Adipose tissue (tissue), 3 donors: Measurements from ENCODE around the gene TOMT. TPM values are rescaled to one million over a fixed set of nuclear protein-coding genes. Genes with fewer than 3 reads are reported as not detected.
"Not testable (repeated sequence)": the region's sequence is repeated elsewhere in the genome, so short reads cannot be mapped to it uniquely, and the experiment has no call there.

ENCODE experiments used
- H3K27ac ChIP-seq: one replicate; pipeline ENCODE4 v1.5.1; 2013; ENCODE audit warnings: low read depth, low read length
- WGBS, 3 donors: extraction: QIAGEN DNeasy Blood & Tissue Kit; methylation state at CpG; one replicate each; pipeline ENCODE4 v1.1.7; 2013; 5-methylcytosine and 5-hydroxymethylcytosine counted together
- polyA plus RNA-seq, 3 donors: library from polyadenylated mRNA; stranded (reverse); fragments of 200-250 nt; gene quantifications; one replicate each; pipeline ENCODE4 v1.2.3, GENCODE V29; 2013
- donor health status: healthy with polysubstance abuse.
- donor health status: Bipolar disorder and iron deficiency.
- donor health status: healthy.

TOMT gene
- polyA plus RNA-seq, 3 donors: not detected

DNA sequence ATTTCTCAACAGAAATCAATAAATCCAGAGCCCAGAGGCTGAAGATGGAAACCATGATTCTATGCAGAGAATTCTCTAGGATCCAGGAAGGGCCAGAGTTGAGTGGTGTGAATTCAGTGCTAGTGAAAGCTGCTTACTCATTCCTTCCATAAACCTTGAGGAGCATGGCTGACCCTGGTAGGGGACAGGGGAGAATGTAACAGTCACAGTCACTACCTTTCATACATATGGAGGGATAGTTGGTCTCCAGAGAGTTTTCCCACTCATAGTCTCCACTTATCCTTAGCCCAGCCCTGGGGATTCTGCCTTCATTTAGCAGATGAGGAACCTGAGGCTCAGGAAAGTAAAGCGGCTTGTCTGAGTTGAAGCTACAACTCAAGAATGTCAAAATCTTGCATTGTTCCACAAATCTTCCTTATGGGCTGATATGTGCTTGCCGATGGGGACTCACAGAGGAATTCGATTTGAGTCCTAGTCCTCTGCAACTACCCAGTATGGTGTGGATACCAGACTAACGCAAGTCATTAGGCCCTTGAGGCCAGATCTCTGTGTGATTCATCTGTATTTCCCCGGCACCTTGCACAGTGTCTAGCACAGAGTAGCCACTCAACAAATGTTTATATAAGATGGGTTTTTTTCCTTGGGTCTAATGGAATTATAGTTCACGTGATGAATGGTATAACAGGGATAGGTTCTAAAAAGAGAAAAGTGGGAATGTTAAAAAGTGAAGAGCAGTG is 10.5 kb downstream of the TOMT start:
- no peak overlapping the region for H3K27ac ChIP-seq
- 85 to 91% (median 90%) methylated on average over 6 of the region's 6 CpGs for WGBS, 3 donors

DNA sequence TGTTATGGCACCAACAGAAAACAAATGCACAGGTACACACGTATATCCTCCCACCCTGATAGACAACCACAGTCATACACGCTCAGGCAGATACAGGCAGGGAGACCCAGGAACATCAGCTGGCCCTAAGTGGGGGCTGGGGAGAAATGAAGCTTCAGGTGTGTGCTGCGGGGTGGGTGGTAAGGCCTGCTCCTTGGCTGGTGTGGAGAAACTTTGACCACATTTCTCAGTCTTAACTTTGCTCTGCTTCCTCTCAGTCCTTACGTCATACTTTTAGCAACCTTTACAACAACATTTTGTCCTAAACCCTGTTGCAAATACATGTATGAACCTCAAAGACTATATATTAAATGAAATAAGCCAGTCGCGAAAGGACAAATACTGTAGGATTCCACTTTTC is 13.5 kb downstream of the TOMT start:
- 53 to 74% (median 59%) methylated on average over 6 of the region's 6 CpGs for WGBS, 3 donors

DNA sequence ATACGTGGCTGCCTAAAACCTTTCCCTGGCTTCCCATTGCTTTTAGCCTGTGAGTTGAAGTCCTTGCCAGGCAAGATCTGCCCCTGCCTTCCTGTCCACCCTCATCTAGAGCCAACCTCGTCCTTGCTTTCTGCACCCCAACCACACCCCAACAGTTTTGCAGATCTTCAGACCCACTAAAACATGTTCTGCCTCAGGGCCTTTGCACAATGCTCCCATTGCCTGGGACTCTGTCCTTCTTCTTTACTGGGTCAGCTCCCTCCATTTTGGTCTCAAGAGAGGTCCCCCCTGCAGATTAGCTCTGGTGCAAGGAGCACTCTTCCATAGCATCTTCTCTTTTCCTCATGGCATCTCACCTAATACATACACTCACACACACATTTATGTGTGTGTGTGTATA is 15.2 kb downstream of the TOMT start:
- 80 to 81% (median 80%) methylated on average over 2 of the region's 2 CpGs for WGBS, 3 donors
- H3K27ac ChIP-seq: no peak overlapping the region

More for the DNA sequence above, 13.5 kb downstream of the TOMT start:
- no peak overlapping the region for H3K27ac ChIP-seq

DNA sequence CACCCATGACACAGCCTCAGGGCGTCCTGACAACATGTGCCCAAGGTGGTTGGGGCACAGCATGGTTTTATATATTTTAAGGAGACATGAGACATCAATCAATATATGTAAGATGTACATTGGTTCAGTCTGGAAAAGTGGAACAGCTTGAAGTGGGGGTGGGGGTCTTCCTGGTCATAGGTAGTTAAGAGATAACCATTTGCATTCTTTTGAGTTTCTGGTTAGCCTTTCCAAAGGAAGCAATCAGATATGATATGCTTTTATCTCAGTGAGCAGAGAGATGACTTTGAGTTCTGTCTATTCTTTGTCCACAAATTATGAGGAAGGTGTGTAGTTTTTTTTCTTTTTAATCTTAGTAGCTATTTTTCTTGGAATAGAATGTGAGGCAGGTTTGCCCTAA is 16.9 kb downstream of the TOMT start:
- WGBS, 3 donors: 83 to 94% (median 93%) methylated on average over 1 of the region's 1 CpG
- no peak overlapping the region for H3K27ac ChIP-seq

DNA sequence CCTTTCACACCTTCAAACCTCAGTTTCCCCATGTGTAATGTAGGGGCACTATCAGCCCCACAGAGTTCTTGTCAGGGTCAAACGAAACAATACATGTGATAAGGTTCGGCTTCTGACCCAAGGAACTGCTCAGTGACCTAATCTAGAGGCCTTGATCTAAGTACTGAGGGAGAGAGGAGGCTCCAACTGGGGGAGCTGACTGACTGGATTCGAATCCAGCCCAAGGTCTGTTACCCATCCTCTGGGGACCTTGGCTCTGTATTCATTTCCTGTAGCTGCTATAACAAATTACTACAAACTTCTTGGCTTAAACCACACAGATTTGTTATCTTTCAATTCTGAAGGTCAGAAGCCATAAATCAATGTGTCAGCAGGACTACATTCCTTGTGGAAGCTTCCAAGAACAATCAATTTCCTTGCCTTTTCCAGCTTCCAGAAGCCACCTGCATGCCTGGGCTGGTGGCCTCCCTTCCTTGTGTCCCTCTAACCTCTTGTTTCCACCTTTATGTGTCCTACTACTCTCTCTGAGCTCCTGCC is 17.5 kb downstream of the TOMT start:
- H3K27ac ChIP-seq: no peak overlapping the region
- 49 to 80% (median 68%) methylated on average over 3 of the region's 3 CpGs for WGBS, 3 donors

DNA sequence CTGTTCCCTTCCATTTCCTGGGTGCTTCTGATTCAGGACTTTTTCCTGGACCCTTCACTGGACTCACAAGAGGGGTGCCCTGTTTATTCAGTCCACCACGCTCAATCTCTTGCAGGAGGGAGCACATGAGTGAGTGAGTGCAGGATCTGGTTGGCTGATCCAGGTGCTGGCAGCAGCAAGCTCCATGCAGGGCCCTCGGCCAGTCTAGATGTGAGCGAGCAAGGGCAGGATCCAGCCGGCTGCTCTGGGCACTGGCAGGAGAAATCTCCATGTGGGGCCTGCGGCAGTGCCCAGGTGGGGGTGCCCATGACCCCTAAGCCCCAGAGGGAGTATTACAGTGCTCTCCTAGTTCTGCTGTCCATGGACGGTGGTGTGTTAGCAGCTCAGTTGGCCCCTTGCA is 18.3 kb downstream of the TOMT start:
- WGBS, 3 donors: 92 to 95% (median 93%) methylated on average over 6 of the region's 6 CpGs
- no peak overlapping the region for H3K27ac ChIP-seq

DNA sequence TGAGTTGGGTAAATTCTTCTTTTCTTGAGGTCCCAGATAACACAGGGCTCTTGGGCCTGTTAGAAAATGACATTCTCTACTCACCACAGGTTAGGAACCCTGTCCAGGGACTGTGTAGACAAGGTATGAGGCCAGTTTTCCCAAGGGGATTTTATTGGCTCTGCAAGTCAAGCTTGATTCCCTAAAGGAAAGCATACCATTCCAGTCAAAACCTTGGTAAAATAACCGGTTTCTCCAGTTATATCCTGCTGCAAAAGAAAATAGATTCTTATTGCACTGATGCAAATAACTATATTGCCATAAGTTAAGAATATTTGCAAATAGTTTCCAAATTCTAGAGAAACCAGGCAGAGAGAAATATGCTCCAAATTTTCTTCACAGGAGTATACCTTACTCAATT is 20.2 kb downstream of the TOMT start:
- no peak overlapping the region for H3K27ac ChIP-seq
- WGBS, 3 donors: 39 to 71% (median 64%) methylated on average over 1 of the region's 1 CpG

DNA sequence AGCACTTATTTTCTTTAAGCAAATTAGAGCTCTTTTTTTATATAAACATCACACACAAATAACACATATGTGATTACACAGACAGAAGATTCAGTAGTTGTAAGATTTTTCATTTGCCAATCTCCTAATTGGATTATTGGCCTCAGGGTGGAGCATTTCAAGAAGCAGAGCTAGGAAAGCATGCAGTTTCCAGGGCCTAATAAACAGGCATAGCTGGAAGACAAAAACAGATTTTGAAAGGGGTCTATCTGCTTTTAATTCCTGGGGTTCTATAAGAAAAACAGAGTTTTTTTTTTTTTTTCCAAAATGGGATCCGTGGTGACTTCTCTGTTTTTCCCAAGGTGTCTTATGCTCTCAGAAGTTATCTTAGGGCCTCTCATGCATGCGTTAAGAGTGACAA is 22.2 kb downstream of the TOMT start:
- whole genome bisulfite sequencing, 3 donors: 58 to 71% (median 61%) methylated on average over 2 of the region's 2 CpGs
- H3K27ac ChIP-seq: no peak overlapping the region

DNA sequence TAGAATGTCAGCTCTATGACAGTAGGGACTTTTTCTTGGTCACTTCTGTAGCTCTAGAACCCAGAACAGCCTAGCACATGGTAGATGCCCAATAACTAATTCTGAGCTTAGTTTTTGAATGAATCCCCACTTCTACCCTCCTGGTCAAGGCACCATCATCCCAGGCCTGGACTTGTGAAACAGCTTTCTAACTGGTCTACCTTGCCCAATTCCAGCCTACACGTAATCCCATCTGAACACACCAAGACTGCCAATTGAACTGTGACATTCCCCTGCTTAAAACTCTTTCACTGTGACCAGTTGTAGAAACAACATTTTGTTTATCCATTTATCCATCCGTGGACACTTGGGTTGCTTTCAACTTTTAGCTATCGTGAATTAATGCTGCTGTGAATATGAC is 23.7 kb downstream of the TOMT start:
- 79 to 83% (median 79%) methylated on average over 3 of the region's 3 CpGs for WGBS, 3 donors
- no peak overlapping the region for H3K27ac ChIP-seq

DNA sequence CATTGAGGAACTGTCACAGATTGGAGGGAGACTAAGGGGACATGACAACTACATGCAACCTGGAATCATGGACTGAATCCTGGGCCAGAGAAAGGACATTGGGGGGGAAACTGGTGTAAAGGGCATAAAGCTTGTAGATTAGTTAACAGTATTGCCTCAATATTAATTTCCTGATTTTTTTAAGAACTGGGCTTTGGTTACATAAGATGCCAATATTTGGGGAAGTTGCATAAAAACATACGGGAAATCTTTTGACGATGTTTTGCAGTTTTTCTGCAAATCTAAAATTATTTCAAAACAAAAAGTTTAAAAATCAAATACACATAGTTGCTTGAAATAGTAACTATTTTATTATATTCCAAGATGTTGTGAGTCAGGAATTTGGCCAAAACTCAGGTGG is 26.9 kb downstream of the TOMT start:
- WGBS, 3 donors: 32 to 84% (median 48%) methylated on average over 2 of the region's 2 CpGs
- peak overlapping the region; percentile 62 for H3K27ac ChIP-seq

DNA sequence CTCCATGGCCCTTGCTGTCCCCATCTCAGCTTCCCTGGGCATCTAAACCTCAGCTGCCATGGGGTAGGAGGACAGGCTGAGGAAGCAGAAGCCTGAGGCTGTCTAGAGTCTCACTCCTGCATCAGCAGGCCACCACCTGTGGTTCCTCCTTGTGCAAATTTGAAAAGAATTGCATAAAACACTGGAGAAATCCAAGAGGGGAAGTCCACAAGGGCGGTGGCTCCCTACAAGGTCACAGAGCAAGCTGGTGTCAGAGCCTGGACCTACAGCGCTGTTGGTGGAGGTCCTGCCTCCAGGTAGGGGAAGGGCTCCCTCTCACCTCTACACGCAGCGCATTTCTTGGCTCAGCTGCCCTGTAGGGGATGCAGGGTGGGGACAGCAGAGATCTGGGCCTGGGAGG is 29.7 kb downstream of the TOMT start, which contains the start of gene FOLR3:
Gene FOLR3, plus strand, starts transcription at position 253 of the 400 bp plus-strand sequence. CDS start 228 bp downstream, outside the sequence.
- 61 to 75% (median 65%) methylated on average over 3 to 4 of the region's 4 CpGs for WGBS, 3 donors
- H3K27ac ChIP-seq: peak within 1 kb of the TSS; percentile 52

DNA sequence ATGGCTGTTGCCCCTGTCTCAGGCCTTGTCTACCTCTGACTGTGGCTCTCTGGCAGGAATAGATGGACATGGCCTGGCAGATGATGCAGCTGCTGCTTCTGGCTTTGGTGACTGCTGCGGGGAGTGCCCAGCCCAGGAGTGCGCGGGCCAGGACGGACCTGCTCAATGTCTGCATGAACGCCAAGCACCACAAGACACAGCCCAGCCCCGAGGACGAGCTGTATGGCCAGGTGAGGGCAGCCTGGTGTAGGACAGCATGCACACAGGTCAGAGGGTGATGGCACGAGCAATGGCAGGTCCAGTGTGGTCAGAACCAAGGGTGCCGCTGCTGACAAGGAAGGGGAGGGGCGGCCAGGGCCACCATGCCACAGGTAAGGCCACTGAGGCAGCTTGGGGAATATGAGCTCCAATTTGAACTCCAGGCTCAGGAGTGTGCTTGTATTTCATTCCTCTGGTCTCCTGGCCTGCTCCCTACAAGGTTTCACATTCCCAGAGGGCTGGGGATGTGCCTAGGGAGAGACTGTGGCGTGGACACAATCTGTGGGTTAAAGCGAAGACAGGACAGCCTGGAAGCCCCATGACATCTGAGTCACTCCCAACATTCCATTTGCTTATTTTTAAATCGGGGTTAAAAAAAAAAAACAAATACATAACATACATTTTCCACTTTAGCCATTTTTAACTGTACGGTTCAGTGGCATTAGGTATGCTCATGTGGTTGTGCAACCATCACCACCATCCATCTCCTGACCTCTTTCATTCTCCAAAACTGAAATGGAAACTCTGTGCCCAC is 30.4 kb downstream of the TOMT start:
- 83 to 90% (median 84%) methylated on average over 14 of the region's 14 CpGs for WGBS, 3 donors
- peak overlapping the region; percentile 52 for H3K27ac ChIP-seq

DNA sequence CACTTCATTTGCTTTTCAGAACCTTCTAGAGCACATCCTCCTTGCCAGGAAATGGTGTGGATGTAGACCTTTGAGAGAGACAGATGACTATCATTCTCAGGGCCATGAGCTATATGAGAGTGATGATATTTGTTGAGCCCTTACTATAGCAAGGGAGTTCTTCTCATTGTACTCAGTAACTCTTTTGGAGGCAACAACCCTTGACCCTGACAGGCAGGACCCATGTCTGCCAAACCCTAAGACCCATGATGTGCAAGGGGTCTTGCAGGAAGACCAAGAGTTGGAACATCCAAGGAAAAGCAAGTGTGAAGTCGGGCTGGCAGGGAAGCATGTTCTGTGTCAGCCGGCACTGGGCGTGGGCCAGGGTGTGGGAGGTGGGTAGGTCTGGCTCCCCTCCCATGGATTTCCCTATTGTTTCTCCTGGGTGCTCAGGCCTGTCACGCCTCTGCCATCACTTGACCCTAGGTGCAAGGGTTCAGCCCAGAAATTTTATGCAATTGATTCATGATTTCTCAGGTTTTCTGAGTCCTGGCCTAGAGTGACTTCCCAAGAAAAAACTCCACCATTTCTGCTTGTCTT is 31.0 kb downstream of the TOMT start:
- 85 to 98% (median 86%) methylated on average over 4 of the region's 4 CpGs for WGBS, 3 donors
- no peak overlapping the region for H3K27ac ChIP-seq

DNA sequence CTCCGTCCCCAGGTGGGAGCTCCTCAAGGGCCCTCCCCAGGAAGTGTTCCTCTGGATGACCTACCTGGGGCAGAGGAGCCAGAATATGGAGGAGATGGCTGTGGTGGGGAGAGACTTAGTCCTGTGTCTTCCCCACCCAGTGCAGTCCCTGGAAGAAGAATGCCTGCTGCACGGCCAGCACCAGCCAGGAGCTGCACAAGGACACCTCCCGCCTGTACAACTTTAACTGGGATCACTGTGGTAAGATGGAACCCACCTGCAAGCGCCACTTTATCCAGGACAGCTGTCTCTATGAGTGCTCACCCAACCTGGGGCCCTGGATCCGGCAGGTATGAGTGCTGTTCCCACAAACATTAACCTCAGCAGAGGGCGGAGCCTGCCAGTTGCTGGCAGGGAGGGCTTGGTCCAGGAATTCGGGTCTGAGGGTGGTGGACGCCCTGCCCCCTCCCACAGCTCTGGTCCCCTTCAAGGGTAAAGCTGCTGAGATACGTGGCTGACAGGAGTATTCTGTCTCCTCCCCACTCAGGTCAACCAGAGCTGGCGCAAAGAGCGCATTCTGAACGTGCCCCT is 33.2 kb downstream of the TOMT start:
- no peak overlapping the region for H3K27ac ChIP-seq
- 65 to 86% (median 85%) methylated on average over 12 of the region's 12 CpGs for WGBS, 3 donors

DNA sequence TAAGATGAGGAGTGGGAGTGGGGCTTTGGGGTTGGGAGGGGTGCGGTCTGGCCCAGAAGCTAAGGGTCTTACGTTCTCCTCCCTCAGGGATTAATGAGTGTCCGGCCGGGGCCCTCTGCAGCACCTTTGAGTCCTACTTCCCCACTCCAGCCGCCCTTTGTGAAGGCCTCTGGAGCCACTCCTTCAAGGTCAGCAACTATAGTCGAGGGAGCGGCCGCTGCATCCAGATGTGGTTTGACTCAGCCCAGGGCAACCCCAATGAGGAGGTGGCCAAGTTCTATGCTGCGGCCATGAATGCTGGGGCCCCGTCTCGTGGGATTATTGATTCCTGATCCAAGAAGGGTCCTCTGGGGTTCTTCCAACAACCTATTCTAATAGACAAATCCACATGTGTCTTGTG is 33.8 kb downstream of the TOMT start:
- WGBS, 3 donors: 90 to 92% (median 92%) methylated on average over 11 of the region's 11 CpGs
- no peak overlapping the region for H3K27ac ChIP-seq

DNA sequence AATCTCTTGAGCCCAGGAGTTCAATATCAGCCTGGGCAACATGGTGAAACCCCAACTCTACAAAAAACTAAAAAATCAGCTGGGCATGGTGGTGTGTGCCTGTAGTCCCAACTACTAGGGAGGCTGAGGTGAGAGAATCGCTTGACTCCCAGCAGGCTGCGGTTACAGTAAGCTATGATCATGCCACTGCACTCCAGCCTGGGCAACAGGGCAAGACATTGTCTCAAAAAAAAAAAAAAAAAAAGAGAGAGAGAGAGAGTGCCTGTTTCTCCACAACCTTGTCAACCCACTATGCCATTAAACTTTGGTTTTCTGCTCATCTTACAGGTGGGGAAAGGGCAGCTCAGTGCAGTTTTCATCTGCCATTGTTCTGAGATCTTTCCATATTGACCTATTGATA is 34.9 kb downstream of the TOMT start:
- no peak overlapping the region for H3K27ac ChIP-seq
- 85 to 100% (median 95%) methylated on average over 2 of the region's 2 CpGs for WGBS, 3 donors

DNA sequence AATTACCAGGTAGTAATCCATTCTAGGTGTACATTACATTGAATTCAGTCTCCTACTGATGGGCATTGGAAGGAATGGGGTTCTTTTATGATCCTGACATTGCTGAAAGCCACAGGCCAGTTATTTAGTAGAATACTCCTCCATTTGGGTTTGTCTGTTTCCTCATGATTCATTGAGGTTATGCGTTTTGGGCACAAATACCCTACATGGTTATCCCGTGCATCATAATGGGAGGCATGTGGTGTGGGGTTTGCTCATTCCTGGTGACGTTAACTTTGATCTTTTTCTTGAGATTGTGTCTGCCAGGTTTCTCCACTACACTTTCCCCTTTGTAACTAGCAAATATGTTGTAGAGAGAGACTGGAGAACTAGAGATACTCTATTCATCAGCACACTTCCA is 35.3 kb downstream of the TOMT start:
- H3K27ac ChIP-seq: no peak overlapping the region
- 70 to 80% (median 75%) methylated on average over 3 of the region's 3 CpGs for WGBS, 3 donors

DNA sequence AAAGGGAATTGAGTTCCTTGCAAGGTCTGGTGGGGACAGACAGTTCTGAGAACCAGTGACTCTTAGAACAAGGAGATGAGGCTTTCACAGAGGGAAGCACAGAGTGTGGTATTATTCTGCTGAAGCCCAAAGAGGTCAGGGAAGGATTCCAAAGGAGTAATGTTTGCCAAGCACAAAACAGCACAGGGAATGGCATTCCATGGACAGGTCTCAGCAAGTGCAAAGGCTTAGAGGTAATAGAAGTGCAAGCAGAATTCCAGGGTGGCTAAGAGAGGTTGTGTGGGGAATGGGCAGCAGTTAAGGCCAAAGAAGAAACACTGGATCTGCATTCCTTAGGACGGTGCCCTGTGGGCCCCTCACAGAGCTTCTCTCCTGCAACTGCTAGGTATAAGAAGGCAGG is 36.4 kb downstream of the TOMT start:
- H3K27ac ChIP-seq: not testable (repeated sequence)
- WGBS, 3 donors: 58 to 69% methylated on average over 1 of the region's 1 CpG; no CpG with 5 or more reads in 1 of the 3 donors

DNA sequence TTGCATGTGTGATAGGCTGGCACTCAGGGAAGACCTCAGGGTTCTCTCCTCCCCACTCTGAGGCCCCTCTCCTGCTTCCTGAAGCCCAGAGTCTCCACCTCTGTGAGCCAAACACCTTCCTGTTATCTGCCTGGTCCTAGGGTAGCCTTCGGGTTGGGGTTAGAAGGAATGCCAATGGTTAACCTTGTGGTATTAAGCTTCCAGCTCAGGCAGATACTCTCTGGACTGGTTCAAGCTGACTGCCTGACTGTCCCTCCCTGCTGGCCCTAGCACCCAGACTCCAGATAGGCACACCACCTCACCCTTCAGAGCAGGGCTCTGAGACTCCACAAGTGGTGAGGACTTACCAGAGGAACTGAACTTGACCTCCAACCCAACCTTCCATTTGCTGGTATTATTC is 36.8 kb downstream of the TOMT start:
- not testable (repeated sequence) for H3K27ac ChIP-seq
- 44 to 89% (median 56%) methylated on average over 1 of the region's 1 CpG for WGBS, 3 donors
